GM18505 (cell line): ENCODE measurements around the gene CT45A3.
A peak's percentile ranks its signal among the peaks of the same experiment; 100 is the strongest.
"Not testable (repeated sequence)": the region's sequence is repeated elsewhere in the genome, so short reads cannot be mapped to it uniquely, and the experiment has no call there.

Experiments used
- ATAC-seq: cut with Tn5 transposase; IDR thresholded peaks from one replicate; pipeline ENCODE4 v1.9.1; 2021; ENCODE audit not compliant: unreplicated experiment
- POLR2A ChIP-seq: IDR thresholded peaks from 4 replicates; pipeline ENCODE4 v1.6.1; 2011; ENCODE audit warnings: borderline replicate concordance; ENCODE audit not compliant: insufficient read depth, insufficient read length; ENCODE audit errors: extremely low read depth

The CT45A3 gene, protein sequence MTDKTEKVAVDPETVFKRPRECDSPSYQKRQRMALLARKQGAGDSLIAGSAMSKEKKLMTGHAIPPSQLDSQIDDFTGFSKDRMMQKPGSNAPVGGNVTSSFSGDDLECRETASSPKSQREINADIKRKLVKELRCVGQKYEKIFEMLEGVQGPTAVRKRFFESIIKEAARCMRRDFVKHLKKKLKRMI

GRCh38 chrX:135768091-135768490 is at the start of gene CT45A3:
CT45A3 (minus strand) TSS chrX:135768191; CDS start chrX:135764444, 3,747 bp downstream.
- not testable (repeated sequence) for ATAC-seq

DNA sequence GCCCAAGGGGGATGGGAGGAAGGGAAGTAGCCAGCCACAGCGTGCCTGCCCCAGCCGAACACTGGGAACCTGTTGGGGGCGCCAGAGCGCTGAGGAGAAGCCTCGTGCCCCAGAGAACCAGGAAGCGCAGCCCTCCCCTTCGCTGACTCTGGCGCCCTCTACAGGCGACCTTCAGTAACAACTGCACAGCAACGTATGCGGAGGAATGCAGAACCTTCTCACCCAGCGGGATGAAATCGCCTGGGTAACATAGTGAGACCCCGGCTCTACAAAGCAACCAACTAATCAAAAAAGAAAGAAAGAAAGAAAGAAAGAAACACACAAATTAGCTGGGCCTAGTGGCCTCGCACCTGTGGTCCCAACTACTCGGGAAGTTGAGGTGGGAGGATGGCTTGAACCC is 34.7 kb upstream of the CT45A3 start, which contains the start of gene CT45A6:
TSS of gene CT45A6 (minus strand) at position 101 of the 400 bp plus-strand sequence. CDS start 3,794 bp downstream, outside the sequence.
- not testable (repeated sequence) for ATAC-seq

- ATAC-seq = not testable (repeated sequence)
Observed at GRCh38 chrX:135785403-135785802, 17.4 kb upstream of the CT45A3 start, which contains the start of gene CT45A5. CT45A5 (minus strand) TSS chrX:135785503; CDS start chrX:135781729, 3,774 bp downstream.

- ATAC-seq = not testable (repeated sequence)
Observed at GRCh38 chrX:135744739-135745138, 23.3 kb downstream of the CT45A3 start.

- ATAC-seq = no peak
Observed at GRCh38 chrX:135741192-135741715, 26.7 kb downstream of the CT45A3 start.

DNA sequence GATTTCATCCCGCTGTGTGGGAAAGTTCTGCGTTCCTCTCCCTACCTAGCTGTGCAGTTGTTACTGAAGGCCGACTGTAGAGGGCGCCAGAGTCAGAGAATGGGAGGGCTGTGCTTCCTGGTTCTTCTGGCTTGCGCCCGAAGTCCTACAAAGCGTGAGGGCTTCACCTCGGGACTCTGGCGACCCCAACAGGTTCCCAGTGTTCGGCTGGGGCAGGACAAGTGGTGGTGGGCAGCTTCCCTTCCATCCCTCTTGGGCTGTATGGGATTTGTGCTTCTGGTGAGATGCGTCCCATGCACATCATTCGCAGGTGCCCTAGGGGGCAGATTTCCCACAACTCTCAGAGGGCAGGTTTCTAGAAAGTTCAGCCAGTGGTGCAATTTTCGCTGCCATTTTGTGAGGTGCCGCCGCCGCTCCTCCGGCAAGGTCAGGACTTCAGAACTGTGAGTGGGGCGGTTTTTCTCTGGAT is 27.3 kb downstream of the CT45A3 start:
- TF ChIP-seq POLR2A = no peak
- ATAC-seq = no peak

More at GRCh38 chrX:135741192-135741715, 26.7 kb downstream of the CT45A3 start:
- no peak for TF ChIP-seq POLR2A

DNA sequence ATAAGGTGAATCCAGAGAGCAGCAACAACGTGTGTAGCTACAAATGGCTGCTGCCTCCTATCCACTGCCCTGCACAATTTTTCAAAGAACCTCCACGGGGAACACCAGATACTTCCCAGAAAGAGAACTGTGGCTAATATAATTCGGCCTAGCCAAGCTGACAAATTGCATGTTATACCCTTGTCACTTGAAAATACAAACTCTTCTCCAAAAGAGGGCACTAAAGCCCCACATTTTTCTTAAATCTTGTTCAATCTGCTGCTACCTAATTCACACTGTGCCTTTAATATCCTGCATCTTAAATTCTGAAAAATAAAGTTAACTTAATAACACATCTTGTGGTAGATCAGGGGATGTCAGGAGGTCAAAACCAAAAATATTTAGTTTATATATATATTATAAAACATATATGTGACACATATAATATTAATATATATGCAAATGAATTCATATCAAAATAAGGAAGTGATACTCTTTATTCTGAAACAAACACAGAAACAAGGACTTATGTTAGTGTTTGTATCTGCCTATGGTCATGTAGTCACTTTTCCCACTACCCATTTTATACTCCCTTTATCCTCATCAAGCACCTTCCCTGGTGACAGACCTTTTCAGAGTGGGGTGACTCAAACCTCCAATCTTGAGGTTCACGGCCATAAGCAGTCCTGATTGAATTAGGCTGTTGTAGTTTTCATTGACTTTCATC is 30.5 kb downstream of the CT45A3 start:
- peak; percentile 57 for ATAC-seq
- TF ChIP-seq POLR2A = no peak

DNA sequence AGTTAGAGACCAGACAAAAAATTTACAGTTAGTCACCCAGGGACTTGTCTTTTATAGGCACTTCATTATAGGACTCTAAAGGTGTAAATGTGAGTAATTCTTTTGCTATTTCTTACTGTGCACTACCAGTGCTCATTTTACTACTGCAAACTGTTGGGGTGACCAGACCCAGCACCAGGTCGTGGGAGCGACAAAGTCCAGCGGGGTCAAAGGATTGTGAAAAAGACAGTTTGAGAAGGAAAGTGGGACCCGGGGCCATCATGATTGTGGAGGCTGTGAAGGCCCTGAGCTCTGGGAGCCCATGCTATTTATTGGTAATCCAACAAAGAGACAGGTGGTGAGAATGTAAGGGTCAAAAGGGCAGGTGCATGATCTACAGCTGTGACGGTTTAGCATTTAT is 33.3 kb downstream of the CT45A3 start:
- not testable (repeated sequence) for ATAC-seq

DNA sequence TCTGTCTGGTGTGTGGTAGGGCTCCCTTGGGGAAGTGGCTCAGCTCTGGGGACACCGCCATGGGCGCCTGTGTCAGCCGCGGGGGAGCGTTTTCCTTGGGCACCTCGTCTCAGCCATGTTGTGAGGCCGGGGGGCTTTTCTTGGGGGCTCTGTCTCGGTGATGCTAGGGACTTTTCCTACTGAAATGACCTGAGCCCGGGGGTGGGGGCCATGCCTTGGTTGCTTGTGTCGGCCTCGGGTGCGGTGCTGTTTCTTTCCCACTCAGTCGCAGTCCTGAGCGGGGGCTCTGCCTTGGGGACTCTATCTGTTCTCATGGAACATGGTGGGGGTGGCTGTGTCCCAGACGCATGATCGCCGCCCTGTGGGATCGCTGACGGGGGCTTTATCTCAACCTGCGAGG is 54.2 kb downstream of the CT45A3 start:
- no peak for TF ChIP-seq POLR2A
- no peak for ATAC-seq

GRCh38 chrX:135713183-135713689 is 54.8 kb downstream of the CT45A3 start, which contains the start of gene CT45A1:
CT45A1 (plus strand) TSS chrX:135713639; CDS start chrX:135718941, 5,302 bp downstream.
- not testable (repeated sequence) for ATAC-seq
